ENCODE data around the gene LCAT. TPM values are rescaled to one million over a fixed set of nuclear protein-coding genes. Genes with fewer than 3 reads are reported as not detected.

LCAT gene
- total and polyA plus RNA-seq, 9 of the 15 experiments (the other 6 are each of a cell fraction or from before 2014, with no cell fraction given): 0.46 to 21.0 (median 5.0) TPM

DNA sequence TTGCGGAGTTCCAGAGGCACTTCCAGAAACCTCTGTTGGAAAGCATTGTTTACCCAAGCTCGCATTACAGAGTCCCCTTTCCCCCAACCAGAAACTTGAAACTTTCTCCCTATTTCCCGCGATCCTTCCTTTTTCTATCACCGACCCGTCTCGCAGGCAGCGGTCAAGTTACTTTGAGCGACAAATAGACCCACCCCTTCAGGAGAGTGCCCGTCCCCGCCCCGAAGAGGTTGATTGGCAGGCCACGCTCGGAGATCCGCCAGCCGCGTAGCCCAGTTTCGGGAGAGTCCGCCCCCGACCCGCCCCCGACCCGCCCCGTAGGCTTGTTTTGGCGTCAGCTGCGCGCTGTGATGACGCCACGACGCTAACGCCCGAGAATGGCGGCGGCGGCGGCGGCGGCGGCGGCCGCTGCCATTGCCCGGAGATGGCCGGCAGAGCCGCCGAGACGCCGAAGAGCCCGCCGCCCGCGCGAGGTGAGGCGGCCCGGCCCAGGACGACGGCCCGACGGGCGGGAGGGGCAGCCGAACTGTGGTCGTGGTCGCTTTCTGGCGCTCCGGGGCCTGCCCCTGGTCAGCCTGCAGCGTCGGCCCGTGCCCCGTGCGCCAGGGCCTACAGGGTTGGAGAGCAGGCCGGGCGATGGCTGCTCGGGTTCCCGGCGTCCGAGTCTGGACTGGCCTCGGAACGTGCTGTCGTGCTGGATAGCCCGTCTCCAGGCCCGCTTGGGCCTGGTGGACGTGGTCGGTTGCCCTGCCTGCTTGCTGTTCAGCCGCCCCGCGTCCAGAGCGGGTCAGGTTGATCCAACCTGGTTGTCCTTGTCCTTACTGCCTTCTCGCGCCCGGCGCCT is 50.8 kb downstream of the LCAT start, which contains the start of gene PSKH1 (continued):
- TF ChIP-seq ZFP36 (IDR thresholded peaks at IDR 0.05; ENCODE audit: low read depth, low read length, partially characterized antibody) (no peak), PPARD (CRISPR knock-in tag; IDR thresholded peaks at IDR 0.05) (no peak), BRD4 (IDR thresholded peaks at IDR 0.05) (peak; percentile 79; the same call in 1 of the 2 replicates), NCOR1 (IDR thresholded peaks at IDR 0.05) (no peak), CTBP1 (IDR thresholded peaks at IDR 0.05; ENCODE audit: borderline replicate concordance) (peak; percentile 41; the same call in 1 of the 2 replicates), GTF2E2 (tag; IDR thresholded peaks at IDR 0.05) (no peak), FOXP1 (CRISPR knock-in tag; IDR thresholded peaks at IDR 0.05) (peak; percentile 83), GATAD2B (IDR thresholded peaks at IDR 0.05; ENCODE audit: borderline replicate concordance) (no peak; the same call in none of the 2 replicates), RBM22 (IDR thresholded peaks at IDR 0.05; ENCODE audit: low read depth, low read length, poor library complexity, severe bottlenecking) (no peak), JUND (IDR thresholded peaks at IDR 0.05; ENCODE audit: borderline replicate concordance, low read depth, low read length) (peak; percentile 3; the same call in 1 of the 2 replicates), JUND (tag; IDR thresholded peaks at IDR 0.05; ENCODE audit: borderline replicate concordance, low read depth, low read length) (no peak), ZNF696 (CRISPR knock-in tag; conservative IDR thresholded peaks at IDR 0.05) (no peak), SUPT5H (IDR thresholded peaks at IDR 0.05) (peak; percentile 74)
- TF ChIP-seq, protein P1, sequence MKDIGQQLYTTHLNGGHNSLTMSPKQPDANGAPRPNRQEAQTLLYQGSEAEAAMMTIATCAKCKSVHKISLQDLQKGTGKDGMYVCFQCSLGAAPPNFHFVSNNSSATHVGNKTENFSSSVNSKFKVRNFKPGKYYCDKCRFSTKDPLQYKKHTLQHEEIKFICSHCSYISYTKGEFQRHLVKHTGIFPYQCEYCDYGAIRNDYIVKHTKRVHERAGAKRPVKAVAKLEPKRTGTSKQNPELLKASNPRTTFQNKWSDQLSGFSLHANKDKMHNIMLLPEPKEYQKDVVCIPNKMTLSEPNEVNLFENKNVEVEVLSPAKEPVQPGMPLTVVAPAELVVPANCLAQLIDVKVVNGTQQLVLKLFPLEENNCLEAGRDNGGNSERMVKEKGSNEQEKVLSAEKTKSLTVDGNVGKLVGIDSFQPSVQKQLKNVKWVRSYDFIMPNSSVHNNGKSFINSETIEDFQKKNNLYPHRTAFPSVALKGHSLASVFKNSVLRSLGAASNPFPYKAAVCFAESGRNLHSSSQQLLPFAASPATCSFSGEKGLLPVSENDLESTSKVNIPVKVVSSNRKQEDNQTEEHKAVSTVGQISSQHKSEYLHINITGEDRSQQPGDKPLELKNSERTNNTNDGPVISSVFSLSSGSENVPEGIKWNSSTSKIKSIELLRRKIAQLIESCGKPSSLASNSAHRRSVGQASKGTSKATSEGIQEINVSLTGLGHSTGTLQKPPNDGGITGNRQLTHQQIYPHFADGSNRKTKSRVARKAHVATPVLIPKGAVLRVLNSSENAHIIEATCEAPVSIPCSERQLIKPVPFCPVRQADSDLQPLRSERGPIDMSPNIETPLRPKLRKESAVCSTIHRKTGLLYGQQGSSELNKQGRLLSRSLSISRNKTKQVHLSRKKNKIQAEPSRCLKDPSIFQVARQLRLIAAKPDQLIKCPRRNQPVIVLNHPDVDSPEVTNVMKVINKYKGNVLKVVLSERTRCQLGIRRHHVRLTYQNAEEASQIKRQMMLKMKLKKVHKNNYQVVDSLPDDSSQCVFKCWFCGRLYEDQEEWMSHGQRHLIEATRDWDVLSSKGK (CRISPR knock-in tag; IDR thresholded peaks at IDR 0.05): no peak
- TF ChIP-seq, protein P2, sequence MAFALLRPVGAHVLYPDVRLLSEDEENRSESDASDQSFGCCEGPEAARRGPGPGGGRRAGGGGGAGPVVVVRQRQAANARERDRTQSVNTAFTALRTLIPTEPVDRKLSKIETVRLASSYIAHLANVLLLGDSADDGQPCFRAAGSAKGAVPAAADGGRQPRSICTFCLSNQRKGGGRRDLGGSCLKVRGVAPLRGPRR (CRISPR knock-in tag; IDR thresholded peaks at IDR 0.05): no peak
- TF ChIP-seq, protein P3, sequence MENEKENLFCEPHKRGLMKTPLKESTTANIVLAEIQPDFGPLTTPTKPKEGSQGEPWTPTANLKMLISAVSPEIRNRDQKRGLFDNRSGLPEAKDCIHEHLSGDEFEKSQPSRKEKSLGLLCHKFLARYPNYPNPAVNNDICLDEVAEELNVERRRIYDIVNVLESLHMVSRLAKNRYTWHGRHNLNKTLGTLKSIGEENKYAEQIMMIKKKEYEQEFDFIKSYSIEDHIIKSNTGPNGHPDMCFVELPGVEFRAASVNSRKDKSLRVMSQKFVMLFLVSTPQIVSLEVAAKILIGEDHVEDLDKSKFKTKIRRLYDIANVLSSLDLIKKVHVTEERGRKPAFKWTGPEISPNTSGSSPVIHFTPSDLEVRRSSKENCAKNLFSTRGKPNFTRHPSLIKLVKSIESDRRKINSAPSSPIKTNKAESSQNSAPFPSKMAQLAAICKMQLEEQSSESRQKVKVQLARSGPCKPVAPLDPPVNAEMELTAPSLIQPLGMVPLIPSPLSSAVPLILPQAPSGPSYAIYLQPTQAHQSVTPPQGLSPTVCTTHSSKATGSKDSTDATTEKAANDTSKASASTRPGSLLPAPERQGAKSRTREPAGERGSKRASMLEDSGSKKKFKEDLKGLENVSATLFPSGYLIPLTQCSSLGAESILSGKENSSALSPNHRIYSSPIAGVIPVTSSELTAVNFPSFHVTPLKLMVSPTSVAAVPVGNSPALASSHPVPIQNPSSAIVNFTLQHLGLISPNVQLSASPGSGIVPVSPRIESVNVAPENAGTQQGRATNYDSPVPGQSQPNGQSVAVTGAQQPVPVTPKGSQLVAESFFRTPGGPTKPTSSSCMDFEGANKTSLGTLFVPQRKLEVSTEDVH (IDR thresholded peaks at IDR 0.05; ENCODE audit: low read depth, partially characterized antibody): no peak
- TF ChIP-seq, protein P4, sequence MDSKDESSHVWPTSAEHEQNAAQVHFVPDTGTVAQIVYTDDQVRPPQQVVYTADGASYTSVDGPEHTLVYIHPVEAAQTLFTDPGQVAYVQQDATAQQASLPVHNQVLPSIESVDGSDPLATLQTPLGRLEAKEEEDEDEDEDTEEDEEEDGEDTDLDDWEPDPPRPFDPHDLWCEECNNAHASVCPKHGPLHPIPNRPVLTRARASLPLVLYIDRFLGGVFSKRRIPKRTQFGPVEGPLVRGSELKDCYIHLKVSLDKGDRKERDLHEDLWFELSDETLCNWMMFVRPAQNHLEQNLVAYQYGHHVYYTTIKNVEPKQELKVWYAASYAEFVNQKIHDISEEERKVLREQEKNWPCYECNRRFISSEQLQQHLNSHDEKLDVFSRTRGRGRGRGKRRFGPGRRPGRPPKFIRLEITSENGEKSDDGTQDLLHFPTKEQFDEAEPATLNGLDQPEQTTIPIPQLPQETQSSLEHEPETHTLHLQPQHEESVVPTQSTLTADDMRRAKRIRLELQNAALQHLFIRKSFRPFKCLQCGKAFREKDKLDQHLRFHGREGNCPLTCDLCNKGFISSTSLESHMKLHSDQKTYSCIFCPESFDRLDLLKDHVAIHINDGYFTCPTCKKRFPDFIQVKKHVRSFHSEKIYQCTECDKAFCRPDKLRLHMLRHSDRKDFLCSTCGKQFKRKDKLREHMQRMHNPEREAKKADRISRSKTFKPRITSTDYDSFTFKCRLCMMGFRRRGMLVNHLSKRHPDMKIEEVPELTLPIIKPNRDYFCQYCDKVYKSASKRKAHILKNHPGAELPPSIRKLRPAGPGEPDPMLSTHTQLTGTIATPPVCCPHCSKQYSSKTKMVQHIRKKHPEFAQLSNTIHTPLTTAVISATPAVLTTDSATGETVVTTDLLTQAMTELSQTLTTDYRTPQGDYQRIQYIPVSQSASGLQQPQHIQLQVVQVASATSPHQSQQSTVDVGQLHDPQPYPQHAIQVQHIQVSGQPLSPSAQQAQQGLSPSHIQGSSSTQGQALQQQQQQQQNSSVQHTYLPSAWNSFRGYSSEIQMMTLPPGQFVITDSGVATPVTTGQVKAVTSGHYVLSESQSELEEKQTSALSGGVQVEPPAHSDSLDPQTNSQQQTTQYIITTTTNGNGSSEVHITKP (IDR thresholded peaks at IDR 0.05; ENCODE audit: partially characterized antibody): peak; percentile 26
